Neural progenitor cell (in vitro differentiated cells): Measurements from ENCODE around the gene MRM3.

ENCODE experiments used
- EZH2 ChIP-seq: fragments of 200-600 bp; sonication (generic); IDR thresholded peaks from 2 replicates; pipeline ENCODE4 v1.6.1; 2017; ENCODE audit warnings: antibody characterized with exemption, mild to moderate bottlenecking, moderate library complexity
- TF ChIP-seq, protein P1 (sequence below): fragments of 200-600 bp; sonication (generic); IDR thresholded peaks from 2 replicates; pipeline ENCODE4 v1.5.1; 2017; ENCODE audit warnings: antibody characterized with exemption, mild to moderate bottlenecking

DNA sequence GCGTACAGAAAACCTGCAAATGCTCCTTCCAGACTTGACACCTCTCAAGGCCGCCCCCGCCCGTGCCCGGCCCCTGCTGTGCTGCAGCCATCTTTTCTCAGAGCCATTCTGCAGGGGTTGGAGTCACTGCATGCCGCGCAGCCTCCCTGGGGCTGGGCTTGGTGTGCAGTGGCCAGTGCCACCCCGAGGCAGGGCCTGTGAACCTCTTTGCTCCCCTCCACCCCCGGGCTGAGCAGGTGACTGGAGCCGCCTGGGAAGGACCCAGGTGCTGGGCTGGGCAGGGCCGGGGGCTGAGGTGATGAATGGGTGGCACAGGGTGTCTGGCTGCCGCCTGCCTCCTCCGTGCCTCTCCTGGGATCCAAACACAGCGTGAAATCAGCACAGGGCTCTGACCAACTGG, 20.3 kb downstream of the MRM3 start:
- TF ChIP-seq, protein P1, sequence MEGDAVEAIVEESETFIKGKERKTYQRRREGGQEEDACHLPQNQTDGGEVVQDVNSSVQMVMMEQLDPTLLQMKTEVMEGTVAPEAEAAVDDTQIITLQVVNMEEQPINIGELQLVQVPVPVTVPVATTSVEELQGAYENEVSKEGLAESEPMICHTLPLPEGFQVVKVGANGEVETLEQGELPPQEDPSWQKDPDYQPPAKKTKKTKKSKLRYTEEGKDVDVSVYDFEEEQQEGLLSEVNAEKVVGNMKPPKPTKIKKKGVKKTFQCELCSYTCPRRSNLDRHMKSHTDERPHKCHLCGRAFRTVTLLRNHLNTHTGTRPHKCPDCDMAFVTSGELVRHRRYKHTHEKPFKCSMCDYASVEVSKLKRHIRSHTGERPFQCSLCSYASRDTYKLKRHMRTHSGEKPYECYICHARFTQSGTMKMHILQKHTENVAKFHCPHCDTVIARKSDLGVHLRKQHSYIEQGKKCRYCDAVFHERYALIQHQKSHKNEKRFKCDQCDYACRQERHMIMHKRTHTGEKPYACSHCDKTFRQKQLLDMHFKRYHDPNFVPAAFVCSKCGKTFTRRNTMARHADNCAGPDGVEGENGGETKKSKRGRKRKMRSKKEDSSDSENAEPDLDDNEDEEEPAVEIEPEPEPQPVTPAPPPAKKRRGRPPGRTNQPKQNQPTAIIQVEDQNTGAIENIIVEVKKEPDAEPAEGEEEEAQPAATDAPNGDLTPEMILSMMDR = no peak
- TF ChIP-seq EZH2 = no peak
